ACC112 (cell line): ENCODE results near the gene ZNF492.
"Not testable (repeated sequence)": the region's sequence is repeated elsewhere in the genome, so short reads cannot be mapped to it uniquely, and the experiment has no call there.

Source experiments
- H2AFZ ChIP-seq: fragments of 200-600 bp; sonication (generic); one replicate; pipeline ENCODE4 v1.6.0; 2017; ENCODE audit warnings: antibody characterized with exemption, low read length; ENCODE audit not compliant: unreplicated experiment
- H3K27ac ChIP-seq: fragments of 200-600 bp; sonication (generic); 2 replicates; pipeline ENCODE4 v1.5.1; 2014; ENCODE audit warnings: low read depth, mild to moderate bottlenecking, antibody characterized with exemption, low read length, moderate library complexity
- H3K27me3 ChIP-seq: fragments of 200-600 bp; sonication (generic); 2 replicates; pipeline ENCODE4 v1.6.1; 2014; ENCODE audit warnings: mild to moderate bottlenecking, antibody characterized with exemption, low read length, moderate library complexity, mixed read lengths; ENCODE audit not compliant: insufficient read depth
- H3K36me3 ChIP-seq: fragments of 200-600 bp; sonication (generic); 2 replicates; pipeline ENCODE4 v1.6.1; 2016; ENCODE audit warnings: mild to moderate bottlenecking, antibody characterized with exemption, low read length, moderate library complexity, mixed read lengths; ENCODE audit not compliant: insufficient read depth
- H3K4me1 ChIP-seq: fragments of 200-600 bp; sonication (generic); one replicate; pipeline ENCODE4 v1.6.1; 2016; ENCODE audit warnings: low read length, mixed read lengths; ENCODE audit not compliant: insufficient read depth, unreplicated experiment, control insufficient read depth
- H3K4me3 ChIP-seq: fragments of 200-600 bp; sonication (generic); 2 replicates; pipeline ENCODE4 v1.5.1; 2014; ENCODE audit warnings: mild to moderate bottlenecking, low read depth, low read length
- H3K79me2 ChIP-seq: fragments of 200-600 bp; sonication (generic); one replicate; pipeline ENCODE4 v1.6.0; 2016; ENCODE audit warnings: low read length; ENCODE audit not compliant: control insufficient read depth, unreplicated experiment, insufficient read depth

The ZNF492 gene

DNA sequence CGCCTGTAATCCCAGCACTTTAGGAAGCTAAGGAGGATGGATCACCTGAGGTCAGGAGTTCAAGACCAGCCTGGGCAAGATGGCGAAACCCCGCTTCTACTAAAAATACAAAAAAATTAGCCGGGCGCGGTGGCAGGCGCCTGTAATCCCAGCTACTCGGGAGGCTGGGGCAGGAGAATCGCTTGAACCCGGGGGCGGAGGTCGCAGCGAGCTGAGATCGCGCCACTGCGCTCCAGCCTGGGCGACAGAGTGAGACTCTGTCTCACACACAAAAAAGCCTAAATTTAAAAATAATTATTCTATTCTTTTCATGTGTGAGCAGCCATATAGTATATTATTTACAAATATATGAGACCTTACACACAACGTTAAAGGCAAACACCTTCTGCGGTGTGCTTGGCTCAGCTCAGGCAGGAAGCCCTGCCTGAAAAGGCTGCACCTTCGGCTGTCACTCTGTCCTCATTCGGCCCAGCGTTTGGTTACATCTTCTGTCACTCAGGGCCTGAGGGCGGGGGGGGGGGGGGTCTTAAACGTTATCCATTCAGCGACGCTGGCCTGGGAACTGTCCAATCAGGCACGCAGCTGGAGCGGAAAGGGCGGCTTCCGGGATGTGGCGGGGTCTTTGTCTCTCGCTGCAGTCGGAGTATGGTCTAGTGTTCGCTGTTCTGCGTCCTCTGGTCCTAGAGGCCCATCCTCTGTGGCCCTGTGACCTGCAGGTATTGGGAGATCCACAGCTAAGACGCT lies at the start of gene ZNF492:
ZNF492 (plus strand) TSS at position 619 of the 744 bp plus-strand sequence. CDS start 19,076 bp downstream, outside the sequence.
- not testable (repeated sequence) for H3K36me3 ChIP-seq, H2AFZ ChIP-seq, H3K4me1 ChIP-seq, H3K27me3 ChIP-seq, H3K27ac ChIP-seq, H3K79me2 ChIP-seq
- H3K4me3 ChIP-seq, result peak within 1 kb of the TSS; percentile 78

DNA sequence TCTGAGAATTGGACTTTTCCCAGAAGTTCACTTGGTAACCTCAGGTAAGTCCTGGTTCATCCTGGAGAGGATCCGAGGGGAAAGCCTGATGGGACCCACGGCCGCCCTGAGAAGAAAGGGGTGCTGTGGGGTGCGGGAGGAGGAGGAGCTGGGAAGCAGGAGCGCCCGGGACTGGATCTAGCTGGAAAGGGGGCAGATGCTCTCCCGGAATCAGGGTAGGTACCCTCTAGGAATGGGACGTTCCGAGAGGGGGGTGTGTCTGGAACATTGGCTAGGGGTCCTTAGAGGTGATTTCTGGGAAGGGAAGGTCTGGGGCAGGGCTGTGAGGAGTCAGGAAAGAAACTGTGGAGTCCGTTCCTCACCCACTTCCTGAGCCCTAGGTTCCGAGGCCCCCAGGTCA lies 38.7 kb upstream of the ZNF492 start:
- Histone ChIP-seq H3K4me1 (no peaks in the 10 kb centered on the region), H3K4me3 (no peak overlapping the region), H3K27ac (no peak overlapping the region), H3K36me3 (no peaks in the 10 kb centered on the region), H3K79me2 (no peaks in the 10 kb centered on the region), H2AFZ (no peak overlapping the region), H3K27me3 (no peaks in the 10 kb centered on the region)

DNA sequence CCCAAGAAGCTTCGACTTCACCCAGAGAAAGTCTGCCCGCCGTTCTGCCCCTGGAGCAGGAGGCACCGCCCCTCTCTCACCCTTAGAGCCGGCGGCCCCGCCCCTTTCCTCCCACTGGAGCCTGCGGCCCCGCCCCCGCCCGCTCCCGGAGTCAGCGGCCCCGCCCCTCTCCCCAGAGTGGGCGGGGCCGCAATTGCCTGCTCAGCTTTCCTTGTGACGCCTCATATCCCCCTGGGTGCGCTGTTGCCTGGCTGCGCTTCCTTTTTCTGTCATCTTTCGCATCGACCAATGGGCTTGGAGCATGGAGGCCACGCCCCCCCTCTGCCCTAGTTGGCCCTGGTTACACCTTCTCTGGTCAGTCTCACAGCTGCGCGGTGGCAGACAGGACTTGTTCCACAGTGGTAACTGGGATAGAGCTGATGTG lies 38.2 kb upstream of the ZNF492 start:
- Histone ChIP-seq H3K27me3 (no peaks in the 10 kb centered on the region), H3K79me2 (no peaks in the 10 kb centered on the region), H3K27ac (no peak overlapping the region), H3K36me3 (no peaks in the 10 kb centered on the region), H3K4me3 (no peak overlapping the region), H2AFZ (no peak overlapping the region), H3K4me1 (no peaks in the 10 kb centered on the region)

DNA sequence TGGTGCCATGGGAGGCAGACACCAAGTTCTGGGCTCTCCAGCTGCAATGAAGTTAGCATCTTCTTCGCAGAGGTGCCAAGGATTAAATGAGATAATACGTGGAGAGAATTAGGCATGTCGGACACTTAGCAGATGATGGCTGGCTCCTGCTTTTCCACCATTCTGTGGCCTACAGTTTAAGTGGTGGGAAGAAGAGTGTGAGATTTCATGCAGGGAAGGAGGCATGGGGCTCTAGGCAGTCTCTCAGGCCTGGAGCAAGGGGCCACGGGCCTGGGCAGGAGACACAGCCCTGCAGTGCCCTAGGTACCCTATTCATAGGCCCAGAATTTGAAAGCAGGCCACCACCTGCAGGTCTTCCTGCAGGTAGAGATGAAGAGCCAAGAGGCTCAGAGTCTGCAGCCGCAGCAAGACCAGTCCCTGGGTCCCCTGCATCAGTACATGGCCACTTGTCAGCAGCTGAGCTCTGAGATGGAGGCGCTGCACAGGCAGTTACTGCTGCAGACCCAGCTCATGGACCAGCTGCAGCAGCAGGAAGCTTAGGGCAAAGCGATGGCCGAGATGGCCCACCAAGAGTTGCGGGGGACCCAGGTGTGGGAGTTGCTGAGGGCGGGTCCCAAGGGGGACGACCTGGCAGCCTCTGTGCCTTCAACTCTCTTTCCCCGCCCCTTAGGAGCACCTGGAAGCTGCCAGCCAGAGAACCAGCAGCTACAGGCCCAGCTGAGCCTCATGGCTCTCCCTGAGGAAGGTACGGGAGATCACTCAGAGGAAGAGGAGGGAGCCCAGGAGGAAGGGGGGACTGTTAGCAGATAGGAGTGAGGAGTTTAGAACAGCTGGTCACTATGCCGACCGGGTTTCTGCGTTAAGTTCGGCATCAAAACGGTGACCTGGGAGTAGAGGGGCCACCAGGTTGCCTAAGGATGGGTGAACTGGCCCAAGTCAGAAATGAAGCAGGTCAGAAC lies 33.2 kb upstream of the ZNF492 start:
- no peak overlapping the region for H3K27ac ChIP-seq
- H3K27me3 ChIP-seq, result no peaks in the 10 kb centered on the region
- H3K4me3 ChIP-seq, result no peak overlapping the region

DNA sequence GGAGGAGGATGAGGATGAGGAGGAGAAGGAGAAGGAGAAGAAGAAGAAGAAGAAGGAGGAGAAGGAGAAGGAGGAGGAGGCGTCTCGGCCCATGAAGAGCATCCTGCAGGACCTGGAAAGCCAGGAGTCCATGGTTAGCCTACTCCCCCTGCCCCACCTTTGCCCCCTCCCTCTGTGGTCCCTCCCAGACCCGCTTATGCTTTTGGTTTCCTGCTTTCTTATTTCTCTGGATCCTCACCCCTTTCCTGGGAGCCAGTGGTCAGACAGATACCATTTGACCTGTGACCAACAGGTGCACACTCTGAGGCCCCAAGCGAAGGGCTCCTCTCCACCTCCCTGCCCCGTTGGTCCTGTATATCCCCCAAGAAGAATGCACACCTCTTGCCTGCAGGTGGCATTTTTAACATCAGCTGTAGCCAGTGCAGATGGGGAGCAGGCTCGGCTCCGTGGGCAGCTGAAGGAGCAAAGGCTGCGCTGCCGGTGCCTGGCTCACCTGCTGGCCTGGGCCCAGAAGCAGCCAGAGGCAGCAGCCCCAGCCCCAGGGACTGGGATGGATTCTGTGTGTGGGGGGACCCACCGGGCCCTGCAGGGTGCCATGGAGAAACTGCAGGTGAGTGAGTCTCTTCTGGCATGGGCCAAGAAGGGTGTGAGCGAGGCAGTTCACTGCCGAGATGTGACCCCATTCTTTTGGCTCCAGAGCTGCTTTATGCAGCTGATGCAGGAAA lies 32.1 kb upstream of the ZNF492 start:
- H3K79me2 ChIP-seq, result no peaks in the 10 kb centered on the region
- H3K36me3 ChIP-seq, result no peaks in the 10 kb centered on the region
- no peak overlapping the region for H3K27ac ChIP-seq
- no peak overlapping the region for H3K4me3 ChIP-seq
- H3K4me1 ChIP-seq, result no peaks in the 10 kb centered on the region
- H2AFZ ChIP-seq, result no peak overlapping the region
- H3K27me3 ChIP-seq, result no peaks in the 10 kb centered on the region

More for the DNA sequence above, 33.2 kb upstream of the ZNF492 start:
- Histone ChIP-seq H3K4me1 (no peaks in the 10 kb centered on the region), H2AFZ (no peak overlapping the region), H3K79me2 (no peaks in the 10 kb centered on the region), H3K36me3 (no peaks in the 10 kb centered on the region)

DNA sequence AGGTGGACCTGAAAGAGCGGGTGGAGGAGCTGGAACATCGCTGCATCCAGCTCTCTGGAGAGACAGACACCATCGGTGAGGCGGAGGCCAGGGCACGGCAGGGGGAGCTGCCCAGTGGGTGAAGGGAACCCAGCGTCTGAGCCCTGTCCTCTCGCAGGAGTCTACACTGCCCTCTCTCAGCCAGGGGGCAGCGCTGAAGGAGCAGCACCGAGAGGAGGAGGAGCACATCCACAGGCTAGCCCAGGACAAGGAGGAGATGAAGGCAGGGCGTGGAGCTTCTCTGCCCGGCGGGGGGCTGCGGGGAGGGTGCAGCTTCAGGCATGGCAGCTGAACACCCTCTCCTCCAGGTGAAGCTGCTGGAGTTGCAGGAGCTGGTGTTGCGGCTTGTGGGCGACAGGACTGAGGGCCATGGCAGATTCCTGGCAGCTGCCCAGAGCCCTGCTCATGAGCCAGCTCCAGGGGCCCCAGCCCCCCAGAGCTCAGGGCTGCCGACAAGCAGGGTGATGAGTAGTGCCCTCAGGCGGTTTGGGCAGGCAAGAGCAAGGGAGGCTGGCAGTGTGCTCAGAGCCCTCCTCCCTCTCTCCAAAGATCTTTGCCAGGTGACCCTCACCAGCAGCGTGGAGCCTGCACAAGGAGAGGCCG lies 31.4 kb upstream of the ZNF492 start:
- no peaks in the 10 kb centered on the region for H3K36me3 ChIP-seq
- H3K27me3 ChIP-seq, result no peaks in the 10 kb centered on the region
- no peaks in the 10 kb centered on the region for H3K4me1 ChIP-seq
- no peak overlapping the region for H2AFZ ChIP-seq
- H3K27ac ChIP-seq, result no peak overlapping the region
- no peak overlapping the region for H3K4me3 ChIP-seq
- H3K79me2 ChIP-seq, result no peaks in the 10 kb centered on the region

DNA sequence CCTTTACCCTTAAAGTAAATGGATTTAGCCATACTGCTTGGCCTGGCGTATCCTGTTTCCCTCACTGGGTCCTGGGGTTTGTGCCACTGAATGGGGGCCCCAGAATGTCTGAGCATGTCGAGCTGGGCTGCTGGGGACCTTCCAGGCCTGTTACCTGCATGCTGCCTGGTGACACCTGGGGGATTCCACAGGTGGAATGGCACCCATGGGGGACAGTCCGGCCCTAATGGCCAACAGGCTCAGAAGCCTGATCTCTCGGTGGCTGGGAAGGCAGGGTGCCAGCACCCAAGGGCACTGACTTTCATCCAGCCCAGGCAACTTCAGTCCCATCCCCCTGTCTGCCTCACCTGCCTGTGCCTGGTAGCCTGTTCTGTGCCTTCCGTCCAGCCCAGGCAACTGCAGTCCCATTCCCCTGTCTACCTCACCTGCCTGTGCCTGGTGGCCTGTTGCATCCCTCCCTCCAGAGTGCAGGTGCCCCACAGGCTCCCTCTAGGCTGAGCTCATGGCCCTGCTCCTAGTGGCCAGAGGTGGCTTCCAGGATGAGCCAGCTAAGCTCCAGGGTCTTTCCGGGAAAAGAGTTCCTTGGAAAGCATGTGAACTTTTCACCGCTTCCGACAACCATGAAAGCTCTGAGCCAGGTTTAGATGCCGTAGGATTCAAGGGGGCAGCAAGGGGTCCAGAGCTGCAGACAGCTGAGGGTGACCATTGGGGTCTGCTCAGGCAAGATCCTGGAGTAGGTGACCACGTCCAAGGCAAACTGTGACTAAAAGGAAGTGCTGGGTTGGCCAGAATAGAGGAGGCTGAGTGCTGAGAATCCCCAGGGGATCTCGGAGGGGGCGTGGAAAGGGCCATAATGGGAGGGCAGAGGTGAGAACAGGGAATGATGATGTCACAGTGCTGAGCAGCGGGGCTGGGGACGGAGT lies 30.3 kb upstream of the ZNF492 start:
- Histone ChIP-seq H3K4me3 (no peak overlapping the region), H3K79me2 (no peaks in the 10 kb centered on the region), H3K27ac (no peak overlapping the region), H2AFZ (no peak overlapping the region), H3K4me1 (no peaks in the 10 kb centered on the region), H3K27me3 (no peaks in the 10 kb centered on the region), H3K36me3 (no peaks in the 10 kb centered on the region)

DNA sequence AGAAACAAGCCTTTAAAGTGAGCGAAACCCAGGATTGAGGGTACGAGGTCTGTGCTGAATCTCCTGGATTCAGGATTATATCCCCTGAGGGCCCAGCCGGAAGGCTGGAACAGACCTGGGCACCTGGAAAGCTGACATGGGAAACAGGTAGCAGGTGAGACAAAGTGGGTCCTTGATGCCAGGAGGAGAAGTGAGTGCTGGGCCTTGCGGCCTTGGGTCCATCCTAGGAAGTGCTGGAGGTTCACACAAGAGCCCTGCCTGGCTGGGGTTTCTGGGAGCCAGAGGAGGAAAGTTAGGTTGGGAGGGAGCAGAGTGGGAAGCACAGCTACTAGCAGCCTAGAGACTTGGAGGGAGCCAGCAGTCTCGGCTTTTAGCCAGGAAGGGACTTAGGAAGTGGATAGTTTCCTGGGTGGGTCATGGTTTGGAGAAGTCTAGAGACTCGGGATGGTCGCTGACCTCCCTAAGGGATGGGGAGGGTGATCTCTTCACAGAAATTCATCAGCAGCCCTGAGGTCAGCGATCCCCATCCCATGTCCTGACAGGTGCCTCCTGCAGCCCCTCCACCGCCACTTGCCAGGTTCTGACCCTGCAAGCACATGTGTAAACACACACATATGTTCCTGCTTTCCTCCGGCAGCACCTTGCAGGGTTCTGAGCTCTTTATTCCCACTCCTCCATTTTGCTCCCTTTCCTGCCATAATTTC lies 29.4 kb upstream of the ZNF492 start:
- no peaks in the 10 kb centered on the region for H3K79me2 ChIP-seq
- H2AFZ ChIP-seq, result no peak overlapping the region
- H3K36me3 ChIP-seq, result no peaks in the 10 kb centered on the region
- H3K27me3 ChIP-seq, result no peaks in the 10 kb centered on the region
- H3K27ac ChIP-seq, result no peak overlapping the region
- H3K4me3 ChIP-seq, result no peak overlapping the region
- H3K4me1 ChIP-seq, result no peaks in the 10 kb centered on the region
